ENCODE data around the gene PAIP2B. TPM values are rescaled to one million over a fixed set of nuclear protein-coding genes. Genes with fewer than 3 reads are reported as not detected.
"Not testable (repeated sequence)": the region's sequence is repeated elsewhere in the genome, so short reads cannot be mapped to it uniquely, and the experiment has no call there.

Gene PAIP2B
- total RNA-seq, 1 donor from 2014 or later, result 1.8 TPM

DNA sequence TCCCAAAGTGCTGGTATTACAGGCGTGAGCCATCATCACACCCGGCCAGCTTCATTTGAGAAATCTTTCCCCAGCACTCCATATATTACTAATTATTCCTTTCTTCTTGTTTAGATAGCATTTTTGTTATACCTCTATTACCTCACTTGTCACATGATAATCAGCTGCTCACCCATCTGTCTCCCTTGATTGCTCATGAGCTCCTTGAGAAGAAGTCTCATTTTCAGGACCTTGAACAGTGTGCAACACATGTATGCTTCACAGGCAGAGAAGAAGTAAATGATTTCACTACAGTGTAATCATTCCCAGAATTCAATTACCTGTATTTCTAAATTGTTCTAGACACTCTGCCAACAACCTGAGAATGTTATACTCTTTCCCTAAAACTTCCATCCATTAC is 6.2 kb downstream of the PAIP2B start:
- DNase-seq (ENCODE audit: low read depth in 2 of 2), result no peak

DNA sequence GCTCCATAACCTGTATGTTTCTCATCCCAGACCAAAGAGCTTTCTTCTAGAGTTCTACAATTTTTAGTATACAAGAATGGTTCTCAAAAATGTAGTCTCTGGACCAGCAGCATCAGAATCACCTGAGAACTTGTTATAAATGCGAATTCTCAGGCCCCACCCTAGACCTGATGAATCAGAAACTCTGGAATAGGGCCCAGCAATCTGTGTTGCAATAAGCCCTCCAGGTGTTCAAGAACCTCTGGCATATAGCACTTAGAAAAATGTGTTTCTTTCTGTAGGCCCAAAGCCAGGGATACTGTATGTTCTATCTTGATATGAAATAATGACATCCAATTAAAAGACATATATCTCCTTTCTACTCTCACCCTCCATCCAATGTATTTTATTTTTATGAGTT is 10.4 kb downstream of the PAIP2B start:
- no peak for DNase-seq (ENCODE audit: low read depth in 2 of 2)

GRCh38 chr2:71215447-71215846 is 11.5 kb downstream of the PAIP2B start:
- DNase-seq (ENCODE audit: low read depth in 2 of 2), result no peak

DNA sequence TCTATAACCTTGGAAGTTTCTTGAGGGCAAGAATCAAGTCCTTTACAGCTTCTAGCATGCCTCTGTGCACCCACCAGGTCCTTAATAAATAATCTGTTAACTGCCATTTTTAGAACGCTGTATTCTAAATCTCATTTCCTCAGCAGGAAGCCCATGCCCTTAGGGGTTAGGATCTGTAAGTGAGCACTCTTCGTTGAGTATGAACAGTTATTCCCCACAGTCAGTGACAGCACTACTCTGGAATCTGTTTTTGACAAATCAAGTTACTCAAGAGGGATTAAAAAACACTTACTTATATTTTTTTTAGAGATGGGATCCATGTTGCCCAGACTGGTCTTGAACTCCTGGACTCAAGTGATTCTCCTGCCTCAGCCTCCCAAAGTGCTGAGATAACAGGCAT is 14.6 kb downstream of the PAIP2B start:
- no peak for DNase-seq (ENCODE audit: low read depth in 2 of 2)

GRCh38 chr2:71210292-71210691 is 16.6 kb downstream of the PAIP2B start:
- no peak for DNase-seq (ENCODE audit: low read depth in 2 of 2)

DNA sequence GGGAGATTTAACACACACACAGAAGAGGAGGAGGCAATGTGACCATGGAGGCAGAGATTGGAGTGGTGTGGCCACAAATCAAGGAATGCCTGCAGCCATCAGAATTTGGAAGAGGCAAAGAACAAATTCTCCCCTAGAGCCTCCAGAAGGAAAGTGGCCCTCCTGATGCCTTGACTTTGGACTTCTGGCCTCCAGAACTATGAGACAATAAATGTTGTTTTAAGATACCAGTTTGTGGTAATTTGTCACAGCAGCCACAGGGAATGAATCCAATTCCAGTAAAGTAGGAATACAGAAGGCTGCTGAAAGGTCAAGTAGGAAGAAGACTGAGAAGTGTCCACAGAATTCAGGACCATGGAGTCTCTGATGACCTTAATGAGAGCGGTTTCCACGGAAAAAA is 18.1 kb downstream of the PAIP2B start:
- no peak for DNase-seq (ENCODE audit: low read depth in 2 of 2)

GRCh38 chr2:71207601-71208000 is 19.3 kb downstream of the PAIP2B start:
- DNase-seq (ENCODE audit: low read depth in 2 of 2), result no peak

- DNase-seq (ENCODE audit: low read depth in 2 of 2), result no peak
Measured at GRCh38 chr2:71206271-71206670, 20.6 kb downstream of the PAIP2B start.

DNA sequence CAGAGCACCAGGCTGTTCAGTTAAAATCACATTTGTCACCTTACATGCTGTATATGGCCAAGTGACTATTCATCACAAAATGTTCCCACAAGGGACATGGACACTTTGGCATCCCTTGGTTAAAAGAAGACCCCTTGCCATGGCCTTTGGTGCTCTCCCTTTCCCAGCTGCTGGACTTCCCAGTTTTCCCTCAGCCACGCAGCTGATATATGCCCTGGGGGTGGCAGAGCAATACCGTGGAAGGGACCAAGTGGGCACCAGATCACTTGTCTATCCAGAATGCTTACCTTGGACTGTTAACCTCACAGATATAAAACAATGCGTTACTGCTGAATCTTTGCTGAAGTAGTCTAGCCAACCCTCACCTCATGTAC is 35.3 kb downstream of the PAIP2B start:
- no peak for DNase-seq (ENCODE audit: low read depth in 2 of 2)

DNA sequence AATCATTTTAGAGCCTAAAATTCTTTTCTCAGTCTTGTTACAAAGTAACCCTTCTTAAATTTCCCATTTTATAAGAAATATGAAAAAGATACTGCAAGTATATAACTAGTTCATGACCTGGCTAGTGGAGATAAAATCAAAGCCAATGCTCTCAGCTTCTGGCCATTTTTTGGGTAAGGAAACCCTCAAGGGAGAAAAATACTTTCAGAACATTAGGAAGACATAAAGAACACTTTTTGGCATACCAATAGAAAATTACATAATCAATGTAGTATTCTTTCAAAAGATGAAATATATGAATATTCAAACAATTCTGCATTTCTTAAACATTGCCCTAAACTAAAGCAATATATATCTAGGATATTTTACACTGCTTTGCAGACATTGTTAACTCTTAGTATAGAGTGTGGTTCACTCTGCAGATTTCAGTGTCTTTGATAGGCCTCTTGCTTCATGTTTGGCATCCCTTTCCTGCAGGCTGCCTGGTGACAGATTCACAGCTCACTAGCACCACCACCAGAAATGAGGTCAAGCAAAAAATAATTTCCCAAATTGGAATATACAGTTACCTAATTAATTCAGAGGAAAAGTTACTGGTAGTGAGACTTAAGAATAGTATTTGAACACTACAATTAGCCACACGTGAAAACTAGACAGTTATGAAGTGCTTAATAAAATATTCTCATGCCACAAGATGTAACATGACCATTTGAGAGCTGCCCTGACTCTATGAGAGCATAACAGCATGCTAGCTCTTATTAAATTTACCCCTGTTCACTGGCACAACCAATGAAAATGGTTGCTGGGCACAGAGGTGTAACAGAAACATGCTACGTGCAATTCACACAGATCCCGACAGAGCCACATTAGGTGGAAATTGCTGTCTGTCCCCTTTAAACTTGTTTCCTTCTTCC is 36.0 kb downstream of the PAIP2B start:
- peak; percentile 10 to 59 for DNase-seq (ENCODE audit: low read depth in 2 of 2)

DNA sequence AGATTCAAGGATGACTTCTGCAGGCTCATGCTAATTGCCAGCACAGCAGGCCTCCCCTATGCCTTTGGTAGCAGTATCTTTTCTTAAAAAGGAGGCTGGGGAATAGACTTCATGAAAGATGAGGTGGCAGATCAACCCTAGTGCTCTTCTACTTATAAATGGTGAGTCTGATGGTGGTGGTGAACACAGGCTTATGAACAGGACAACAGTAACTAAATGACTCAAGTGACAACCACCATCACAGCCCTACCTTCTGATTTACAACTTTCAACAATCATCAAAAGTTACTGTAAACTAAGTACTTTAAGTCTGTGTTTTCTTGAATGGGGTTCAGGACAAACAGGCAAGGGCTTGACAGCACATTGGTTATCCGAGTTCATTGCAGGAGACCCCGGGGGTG is 39.3 kb downstream of the PAIP2B start:
- no peak for DNase-seq (ENCODE audit: low read depth in 2 of 2)

GRCh38 chr2:71186973-71187372 is 39.9 kb downstream of the PAIP2B start:
- DNase-seq (ENCODE audit: low read depth in 2 of 2), result no peak

DNA sequence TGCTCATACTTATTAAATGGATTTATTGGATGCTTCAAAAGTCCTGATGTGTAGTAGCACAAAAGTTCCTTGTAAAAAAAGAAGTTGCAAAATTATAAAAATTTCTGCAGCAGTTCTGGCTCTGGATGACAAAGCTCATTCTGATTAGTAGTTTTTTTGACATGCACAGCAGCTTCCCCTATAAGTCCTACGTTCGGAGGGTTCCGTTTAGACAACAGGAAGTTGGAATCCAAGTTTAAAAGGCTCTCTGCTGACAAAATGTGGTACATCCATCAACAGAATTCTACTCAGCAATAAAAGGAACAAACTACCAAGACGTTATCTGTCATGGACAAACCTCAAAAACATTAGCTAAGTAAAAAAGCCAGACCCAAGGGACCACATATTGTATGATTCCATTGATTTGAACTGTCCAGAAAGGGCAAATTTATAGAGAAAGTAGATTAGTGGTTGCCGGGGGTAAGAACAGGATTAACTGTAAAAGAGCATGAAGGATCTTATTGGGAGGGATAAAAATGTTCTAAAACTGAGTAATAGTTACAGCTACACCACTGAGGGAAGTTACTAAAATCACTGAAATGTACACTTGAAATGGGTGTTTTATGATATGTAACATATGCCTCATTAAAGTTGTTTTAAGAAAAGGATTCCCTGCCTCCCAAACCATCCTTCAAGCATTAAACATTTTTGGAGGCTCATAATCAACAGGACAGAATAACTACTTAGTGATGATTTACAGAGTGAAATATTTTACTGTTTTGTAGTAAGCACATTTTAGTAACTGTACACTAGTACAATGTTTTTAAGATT is 43.4 kb downstream of the PAIP2B start:
- DNase-seq (ENCODE audit: low read depth in 2 of 2), result not testable (repeated sequence)

DNA sequence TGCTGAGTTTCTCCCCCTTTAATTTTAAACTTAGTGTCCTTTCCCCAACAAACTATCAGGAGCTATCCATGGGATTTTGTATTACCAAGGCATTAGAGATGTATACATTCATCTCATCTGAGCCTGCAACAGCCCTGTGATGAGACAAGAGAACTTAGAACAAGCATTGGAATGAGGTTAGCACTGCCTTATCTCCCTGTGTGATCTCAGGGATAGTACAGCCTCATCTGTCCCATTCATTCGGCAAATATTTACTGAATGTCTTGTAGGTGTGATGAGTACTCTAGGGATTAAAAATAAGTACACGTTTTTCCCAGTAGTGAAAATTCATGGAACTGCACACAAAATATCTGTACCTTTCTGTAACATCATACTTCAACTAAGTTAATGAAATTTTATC is 45.6 kb downstream of the PAIP2B start:
- DNase-seq (ENCODE audit: low read depth in 2 of 2), result no peak

- DNase-seq (ENCODE audit: low read depth in 2 of 2), result not testable (repeated sequence)
Measured at GRCh38 chr2:71178836-71179235, 48.1 kb downstream of the PAIP2B start.

- DNase-seq (ENCODE audit: low read depth in 2 of 2), result no peak
Measured at GRCh38 chr2:71174207-71174606, 52.7 kb downstream of the PAIP2B start.

DNA sequence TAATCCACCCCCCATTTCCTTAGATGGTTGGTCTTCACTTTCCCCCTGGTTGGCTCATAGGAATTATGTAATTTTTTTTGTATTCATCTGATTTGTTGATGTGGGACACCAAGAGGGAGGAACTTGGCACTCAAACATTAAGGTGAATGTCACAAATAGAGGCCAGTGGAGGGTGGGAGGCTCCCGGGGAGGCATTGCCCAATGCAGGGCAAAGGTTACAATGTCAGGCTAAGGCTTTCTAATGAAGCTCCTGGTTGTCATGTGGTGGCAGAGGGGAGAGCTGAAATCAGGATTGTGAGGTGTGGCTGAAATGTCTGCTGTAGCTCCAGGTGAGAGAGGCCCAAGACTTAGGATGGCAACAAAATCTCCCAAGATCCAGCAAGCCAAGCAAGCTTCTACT is 53.8 kb downstream of the PAIP2B start:
- DNase-seq (ENCODE audit: low read depth in 2 of 2), result no peak

GRCh38 chr2:71166812-71167211 is 60.1 kb downstream of the PAIP2B start:
- no peak for DNase-seq (ENCODE audit: low read depth in 2 of 2)

DNA sequence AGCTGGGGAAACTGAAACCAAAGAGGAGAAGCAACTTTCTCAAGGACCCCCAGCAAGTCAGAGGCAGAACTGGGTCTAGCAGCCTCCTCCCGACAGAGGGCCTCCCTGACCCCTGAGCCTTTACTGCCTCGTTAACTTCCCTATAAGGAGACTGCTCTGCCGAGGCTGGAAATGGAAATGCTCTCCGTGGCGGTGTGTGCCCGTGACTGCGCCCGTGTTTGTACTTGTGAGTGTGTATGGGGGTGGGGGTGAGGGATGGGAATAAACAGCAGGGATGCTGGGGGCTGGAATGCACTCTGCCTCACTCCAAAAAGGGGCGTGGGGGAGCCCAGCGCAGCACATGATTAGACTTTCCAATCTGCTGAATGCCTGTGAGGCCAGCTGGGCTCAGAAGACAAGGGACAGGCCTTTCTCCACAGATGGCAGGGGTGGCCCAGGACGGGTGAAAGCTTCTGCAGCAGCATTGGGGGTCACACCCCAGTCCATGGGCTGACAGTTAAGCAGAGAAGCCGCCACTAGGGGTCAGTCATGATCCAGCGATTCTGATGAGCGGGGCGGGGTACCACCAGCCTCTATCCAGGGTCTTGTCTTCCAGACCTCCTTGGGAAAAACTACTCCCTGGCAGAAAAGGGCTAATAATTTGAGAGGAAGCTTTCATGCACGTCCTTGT is 69.6 kb downstream of the PAIP2B start:
- peak; percentile 37 to 57 for DNase-seq (ENCODE audit: low read depth in 2 of 2)

GRCh38 chr2:71156573-71156972 is 70.3 kb downstream of the PAIP2B start:
- no peak for DNase-seq (ENCODE audit: low read depth in 2 of 2)

DNA sequence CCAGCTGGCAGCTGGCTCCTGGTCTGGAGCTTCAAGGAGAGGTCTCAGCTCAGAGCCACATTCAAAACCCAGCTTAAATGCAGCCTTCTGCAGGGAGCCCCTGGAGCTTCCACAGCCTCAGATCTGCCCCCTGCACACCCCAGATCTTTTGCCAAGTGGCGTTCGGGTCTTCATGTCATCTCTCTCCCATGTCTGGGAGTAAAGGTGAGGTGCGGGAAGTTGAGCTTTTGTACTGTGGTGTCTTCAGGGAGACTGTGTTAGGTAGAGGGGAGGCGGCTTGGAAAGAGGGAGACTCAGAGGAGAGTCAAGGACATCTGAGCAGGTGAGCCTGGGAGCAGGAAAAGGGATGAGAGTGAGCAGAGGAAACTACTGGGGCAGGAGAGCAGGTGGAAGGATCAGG is 71.1 kb downstream of the PAIP2B start:
- no peak for DNase-seq (ENCODE audit: low read depth in 2 of 2)

DNA sequence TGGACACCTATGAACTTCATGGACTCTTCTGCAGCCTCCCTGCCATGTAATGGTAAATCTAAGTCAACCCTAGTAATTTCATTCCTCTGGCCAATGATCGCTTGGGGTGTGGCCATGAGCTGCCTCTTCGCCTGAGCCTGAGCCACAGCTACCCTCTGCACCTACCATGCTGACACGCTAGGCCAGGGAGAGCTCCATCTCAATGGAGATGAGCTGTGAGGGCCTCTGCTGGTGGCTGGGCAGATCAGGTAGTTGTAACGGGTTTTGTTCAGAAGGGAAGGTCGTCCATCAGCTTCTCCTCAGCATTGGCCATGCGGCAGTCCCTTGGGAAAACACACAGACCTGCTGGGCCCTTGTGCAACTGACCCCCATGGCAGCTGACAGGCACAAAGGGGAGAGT is 72.1 kb downstream of the PAIP2B start:
- DNase-seq (ENCODE audit: low read depth in 2 of 2), result peak; percentile 25 to 44
